ENCODE data around the gene TMEM258. TPM values are rescaled to one million over a fixed set of nuclear protein-coding genes. Genes with fewer than 3 reads are reported as not detected.

Gene TMEM258
- total RNA-seq, 3 donors from 2014 or later = 35.4 to 55.4 (median 35.7) TPM

GRCh38 chr11:61776561-61777075 is 15.8 kb downstream of the TMEM258 start:
- no peaks in the 10 kb centered on the region for H3K9me3 ChIP-seq
- intact Hi-C loops (cut with DNase I; ENCODE audit: low total_unique reads) = no loop called here
- no peaks in the 10 kb centered on the region for H3K36me3 ChIP-seq
- no peak for DNase-seq (ENCODE audit: low spot score in 2 of 2)
- peak; percentile 12 to 27 (median 25) for TF ChIP-seq CTCF (IDR thresholded peaks at IDR 0.05)
- no peak for TF ChIP-seq POLR2A (IDR thresholded peaks at IDR 0.05)
- TF ChIP-seq POLR2AphosphoS5 (IDR thresholded peaks at IDR 0.05) = no peak
- H3K4me3 ChIP-seq = peak overlapping the region in 2 of 3 donors; percentile 45 to 57
- no peaks in the 10 kb centered on the region for H3K27me3 ChIP-seq
- no peaks in the 10 kb centered on the region for H3K4me1 ChIP-seq
- no peak overlapping the region for H3K27ac ChIP-seq

GRCh38 chr11:61775606-61776554 is 16.5 kb downstream of the TMEM258 start:
- Histone ChIP-seq H3K36me3 (no peaks in the 10 kb centered on the region), H3K27ac (no peak overlapping the region), H3K9me3 (no peaks in the 10 kb centered on the region), H3K4me1 (no peaks in the 10 kb centered on the region), H3K4me3 (no peak overlapping the region), H3K27me3 (no peaks in the 10 kb centered on the region)
- DNase-seq (ENCODE audit: low spot score in 2 of 2) = no peak
- TF ChIP-seq POLR2AphosphoS5 (IDR thresholded peaks at IDR 0.05) = no peak
- TF ChIP-seq CTCF (IDR thresholded peaks at IDR 0.05) = no peak
- no peak for TF ChIP-seq POLR2A (IDR thresholded peaks at IDR 0.05)
- intact Hi-C loops (cut with DNase I; ENCODE audit: low total_unique reads) = no loop called here

GRCh38 chr11:61775106-61775505 is 17.3 kb downstream of the TMEM258 start:
- no peak overlapping the region for H3K4me3 ChIP-seq
- no peaks in the 10 kb centered on the region for H3K27me3 ChIP-seq
- H3K4me1 ChIP-seq = no peaks in the 10 kb centered on the region
- TF ChIP-seq POLR2AphosphoS5 (IDR thresholded peaks at IDR 0.05) (no peak), CTCF (IDR thresholded peaks at IDR 0.05) (no peak), POLR2A (IDR thresholded peaks at IDR 0.05) (no peak)
- DNase-seq (ENCODE audit: low spot score in 2 of 2) = no peak
- intact Hi-C loops (cut with DNase I; ENCODE audit: low total_unique reads) = no loop called here
- H3K36me3 ChIP-seq = no peaks in the 10 kb centered on the region
- H3K9me3 ChIP-seq = no peaks in the 10 kb centered on the region
- no peak overlapping the region for H3K27ac ChIP-seq

GRCh38 chr11:61774411-61774810 is 18.0 kb downstream of the TMEM258 start:
- intact Hi-C loops (cut with DNase I; ENCODE audit: low total_unique reads) = no loop called here
- DNase-seq (ENCODE audit: low spot score in 2 of 2) = no peak
- no peaks in the 10 kb centered on the region for H3K9me3 ChIP-seq
- no peaks in the 10 kb centered on the region for H3K27me3 ChIP-seq
- no peaks in the 10 kb centered on the region for H3K36me3 ChIP-seq
- no peaks in the 10 kb centered on the region for H3K4me1 ChIP-seq
- H3K27ac ChIP-seq = no peak overlapping the region
- no peak overlapping the region for H3K4me3 ChIP-seq
- no peak for TF ChIP-seq POLR2A (IDR thresholded peaks at IDR 0.05)
- TF ChIP-seq CTCF (IDR thresholded peaks at IDR 0.05) = no peak
- no peak for TF ChIP-seq POLR2AphosphoS5 (IDR thresholded peaks at IDR 0.05)

- DNase-seq (ENCODE audit: low spot score in 2 of 2) = no peak
- H3K4me1 ChIP-seq = no peaks in the 10 kb centered on the region
- no peak overlapping the region for H3K4me3 ChIP-seq
- no peaks in the 10 kb centered on the region for H3K36me3 ChIP-seq
- no peaks in the 10 kb centered on the region for H3K27me3 ChIP-seq
- TF ChIP-seq POLR2AphosphoS5 (IDR thresholded peaks at IDR 0.05) = no peak
- no peak for TF ChIP-seq CTCF (IDR thresholded peaks at IDR 0.05)
- H3K27ac ChIP-seq = no peak overlapping the region
- intact Hi-C loops (cut with DNase I; ENCODE audit: low total_unique reads) = no loop called here
- no peaks in the 10 kb centered on the region for H3K9me3 ChIP-seq
Measured at GRCh38 chr11:61773809-61774208, 18.6 kb downstream of the TMEM258 start.
